ENCODE results near the gene DNMT3A. TPM values are rescaled to one million over a fixed set of nuclear protein-coding genes. Genes with fewer than 3 reads are reported as not detected.

DNMT3A gene
- total RNA-seq, 1 experiment from 2014 or later, result 215 TPM

DNA sequence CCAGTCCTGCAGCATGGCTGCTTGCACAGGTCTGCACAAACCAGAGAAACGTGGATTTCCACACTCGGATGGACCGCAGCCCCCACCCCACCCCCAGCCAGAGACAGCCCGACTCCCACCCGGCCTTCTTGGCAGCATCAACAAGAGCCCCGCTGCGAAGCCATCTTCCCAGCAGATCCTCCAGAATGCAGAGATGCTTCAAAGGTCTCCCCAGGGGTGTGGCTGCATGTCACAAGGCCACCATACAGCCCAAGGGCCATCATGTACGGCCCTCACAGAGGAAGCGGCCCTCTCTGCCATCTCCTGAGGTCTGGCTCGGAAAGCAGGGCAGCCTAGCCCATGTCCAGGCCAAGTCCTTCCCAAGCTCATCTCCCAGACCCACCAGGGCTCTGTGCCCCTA lies 11.5 kb downstream of the DNMT3A start:
- no peak overlapping the region for H3K18ac ChIP-seq (ENCODE audit: insufficient read length, low read depth, low read length)
- H3K27me3 ChIP-seq (ENCODE audit: insufficient read depth, low read length), result no peaks in the 10 kb centered on the region
- no peak overlapping the region for H3K14ac ChIP-seq (ENCODE audit: insufficient read depth, low read length)
- Mint-ChIP-seq H3K27me3 (ENCODE audit: low read depth) (peaks cover 3% of the 10 kb centered on the region), H3K27ac (peak overlapping the region in 1 of 3 experiments; percentile 17; a peak in 1 of 7 replicates), H3K9me3 (peaks cover 13% of the 10 kb centered on the region in 2 experiments; a peak in 4 of 5 replicates), H3K36me3 (ENCODE audit: insufficient read depth in 1 of 3, low read depth in 3 of 3) (peaks cover 8 to 24% (median 17%) of the 10 kb centered on the region in 3 experiments; a peak in 6 of 7 replicates), H3K4me1 (peaks cover 32 to 44% of the 10 kb centered on the region in 2 experiments), H3K4me3 (no peak overlapping the region)
- H3K23ac ChIP-seq (ENCODE audit: insufficient read length, low read depth, low read length), result no peak overlapping the region
- no peak overlapping the region for H2BK20ac ChIP-seq (ENCODE audit: low read depth, low read length, poor library complexity, severe bottlenecking)
- no peak overlapping the region for H2BK120ac ChIP-seq (ENCODE audit: low read depth, low read length, poor library complexity, severe bottlenecking)
- H2BK12ac ChIP-seq (ENCODE audit: insufficient read length, low read depth, low read length), result no peak overlapping the region
- no peak overlapping the region for H4K8ac ChIP-seq (replicated peaks; ENCODE audit: insufficient read length, low read depth, low read length)
- no peaks in the 10 kb centered on the region; the same call in 1 of the 2 replicates for H3K79me2 ChIP-seq (ENCODE audit: insufficient read depth, low read length)
- H3K56ac ChIP-seq (ENCODE audit: insufficient read length, low read depth, low read length), result no peak overlapping the region
- H3K4me1 ChIP-seq (ENCODE audit: insufficient read depth, low read length), result peaks cover 5% of the 10 kb centered on the region; the same call in 1 of the 2 replicates
- no peaks in the 10 kb centered on the region for H3K9me3 ChIP-seq (ENCODE audit: control insufficient read depth, low read depth, low read length)
- no peaks in the 10 kb centered on the region for H3K79me1 ChIP-seq (ENCODE audit: insufficient read depth, low read depth, low read length, poor library complexity, severe bottlenecking)
- no peak overlapping the region for H3K4me2 ChIP-seq (ENCODE audit: insufficient read depth, insufficient read length, low read length)
- H2AFZ ChIP-seq (ENCODE audit: low read length), result no peak overlapping the region
- no peak overlapping the region for H2BK5ac ChIP-seq (ENCODE audit: insufficient read length, low read length)
- no peak overlapping the region for H2AK5ac ChIP-seq (ENCODE audit: insufficient read length, low read length)
- no peak for DNase-seq
- TF ChIP-seq, protein P1, sequence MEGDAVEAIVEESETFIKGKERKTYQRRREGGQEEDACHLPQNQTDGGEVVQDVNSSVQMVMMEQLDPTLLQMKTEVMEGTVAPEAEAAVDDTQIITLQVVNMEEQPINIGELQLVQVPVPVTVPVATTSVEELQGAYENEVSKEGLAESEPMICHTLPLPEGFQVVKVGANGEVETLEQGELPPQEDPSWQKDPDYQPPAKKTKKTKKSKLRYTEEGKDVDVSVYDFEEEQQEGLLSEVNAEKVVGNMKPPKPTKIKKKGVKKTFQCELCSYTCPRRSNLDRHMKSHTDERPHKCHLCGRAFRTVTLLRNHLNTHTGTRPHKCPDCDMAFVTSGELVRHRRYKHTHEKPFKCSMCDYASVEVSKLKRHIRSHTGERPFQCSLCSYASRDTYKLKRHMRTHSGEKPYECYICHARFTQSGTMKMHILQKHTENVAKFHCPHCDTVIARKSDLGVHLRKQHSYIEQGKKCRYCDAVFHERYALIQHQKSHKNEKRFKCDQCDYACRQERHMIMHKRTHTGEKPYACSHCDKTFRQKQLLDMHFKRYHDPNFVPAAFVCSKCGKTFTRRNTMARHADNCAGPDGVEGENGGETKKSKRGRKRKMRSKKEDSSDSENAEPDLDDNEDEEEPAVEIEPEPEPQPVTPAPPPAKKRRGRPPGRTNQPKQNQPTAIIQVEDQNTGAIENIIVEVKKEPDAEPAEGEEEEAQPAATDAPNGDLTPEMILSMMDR (conservative IDR thresholded peaks at IDR 0.05), result no peak
- no peak overlapping the region for H4K91ac ChIP-seq (ENCODE audit: insufficient read length, low read depth, low read length)
- no peak overlapping the region for H3K27ac ChIP-seq (ENCODE audit: insufficient read length, low read depth, low read length)
- H3K23me2 ChIP-seq (ENCODE audit: insufficient read length, low read depth, low read length, poor library complexity, severe bottlenecking), result no peaks in the 10 kb centered on the region
- no peak overlapping the region for H2BK15ac ChIP-seq (ENCODE audit: low read depth, low read length)
- H4K5ac ChIP-seq (ENCODE audit: insufficient read length, low read depth, low read length), result no peak overlapping the region
- no CpG with 5 or more reads among the region's 10 CpGs for WGBS (ENCODE audit: extremely low coverage, insufficient read length, low lambda C conversion rate)
- H3K4ac ChIP-seq (ENCODE audit: low read depth, low read length), result no peak overlapping the region
- no peak overlapping the region for H3T11ph ChIP-seq (ENCODE audit: low read length)
- H3K9ac ChIP-seq (ENCODE audit: extremely low read depth, insufficient read length, low read length), result no peak overlapping the region
- no peaks in the 10 kb centered on the region for H4K20me1 ChIP-seq (ENCODE audit: control insufficient read depth, insufficient read depth, insufficient read length)

Measured in H9 (cell line).